Panc1 (cell line): ENCODE data around the gene CHRNA1. TPM values are rescaled to one million over a fixed set of nuclear protein-coding genes. Genes with fewer than 3 reads are reported as not detected.

Experiments used
- ATAC-seq: fragments of 200-7000 bp; cut with Tn5 transposase; 2 replicates; pipeline ENCODE4 v1.9.1; 2020; ENCODE audit warnings: mild to moderate bottlenecking, moderate library complexity
- BruUV-seq: library from RNA; stranded (reverse); fragments of 400-500 nt; replicated peaks from 2 replicates; lab custom pipeline; 2021; lab: Mats Ljungman, UMichigan
- CTCF ChIA-PET: fragments of 300-600 bp; sonication (Branson Sonifier 250); formaldehyde crosslinking; loops from one replicate; lab custom pipeline; 2022; ENCODE audit warnings: antibody characterized with exemption; lab: Charles Lee
- POLR2A ChIA-PET: fragments of 300-600 bp; sonication (Branson Sonifier 250); formaldehyde crosslinking; loops from one replicate; lab custom pipeline; 2022; ENCODE audit warnings: antibody characterized with exemption; lab: Charles Lee
- DNase-seq: peaks from one replicate; pipeline ENCODE4 v3.0.0-alpha.2; 2010; ENCODE audit warnings: low read depth, low spot score
- H3K27ac ChIP-seq: 2 replicates; pipeline ENCODE4 v1.5.1; 2011; ENCODE audit warnings: mild to moderate bottlenecking, low read length, inconsistent platforms
- H3K27me3 ChIP-seq: fragments of 200-500 bp; sonication (Bioruptor generic); 2 replicates; pipeline ENCODE4 v1.6.0; 2014; ENCODE audit warnings: low read length, inconsistent platforms; ENCODE audit not compliant: control insufficient read depth, insufficient read depth
- H3K36me3 ChIP-seq: fragments of 200-500 bp; sonication (Bioruptor generic); 2 replicates; pipeline ENCODE4 v1.5.1; 2014; ENCODE audit warnings: inconsistent platforms, mild to moderate bottlenecking, low read length, moderate library complexity; ENCODE audit not compliant: control insufficient read depth, insufficient read depth
- H3K4me1 ChIP-seq: 2 replicates; pipeline ENCODE4 v1.5.1; 2011; ENCODE audit warnings: inconsistent platforms, mild to moderate bottlenecking, low read length, moderate library complexity; ENCODE audit not compliant: control insufficient read depth, insufficient read depth
- H3K4me3 ChIP-seq, 2 experiments: 2 replicates each; pipeline ENCODE4 v1.5.1; 2011 to 2012; ENCODE audit warnings: low read depth in 2 of 2, low read length in 2 of 2, mild to moderate bottlenecking in 2 of 2, inconsistent platforms in 1 of 2, moderate library complexity in 1 of 2
- H3K9me3 ChIP-seq: fragments of 200-500 bp; sonication (Bioruptor generic); 2 replicates; pipeline ENCODE4 v1.5.1; 2014; ENCODE audit warnings: low read depth, mild to moderate bottlenecking, inconsistent platforms, low read length, moderate library complexity; ENCODE audit not compliant: control insufficient read depth, insufficient read depth
- CTCF ChIP-seq: fragments of 450-650 bp; IDR thresholded peaks from 2 replicates; pipeline ENCODE4 v1.5.1; 2017; ENCODE audit warnings: mild to moderate bottlenecking
- POLR2AphosphoS5 ChIP-seq: IDR thresholded peaks from 2 replicates; pipeline ENCODE4 v1.6.1; 2012; ENCODE audit warnings: mild to moderate bottlenecking, low read depth, low read length, moderate library complexity
- REST ChIP-seq, 2 experiments: IDR thresholded peaks; 2 replicates each; pipeline ENCODE4 v1.6.1; 2011 to 2012; ENCODE audit warnings: low read depth in 2 of 2, control low read depth in 1 of 2, low read length in 1 of 2, mild to moderate bottlenecking in 1 of 2, moderate library complexity in 1 of 2; ENCODE audit not compliant: insufficient read depth in 1 of 2
- SIN3A ChIP-seq: IDR thresholded peaks from 2 replicates; pipeline ENCODE4 v1.6.1; 2012; ENCODE audit warnings: low read depth, mild to moderate bottlenecking, low read length, moderate library complexity, borderline replicate concordance; ENCODE audit not compliant: insufficient read depth
- TCF7L2 ChIP-seq: IDR thresholded peaks from 2 replicates; pipeline ENCODE4 v1.6.1; 2011; ENCODE audit warnings: mild to moderate bottlenecking, low read depth, low read length, inconsistent platforms
- in situ Hi-C: cut with HindIII; loops from 2 replicates; pipeline ENCODE4 v1.10.0; 2016; ENCODE audit warnings: low sequenced_read_pairs, low pct_unique_long_range_greater_than_20kb
- intact Hi-C: fragments of 100-400 bp; cut with micrococcal nuclease; formaldehyde crosslinking; loops from one replicate; pipeline ENCODE4 v1.10.0; 2022; ENCODE audit not compliant: unreplicated experiment
- total RNA-seq: library from RNA; stranded (reverse); gene quantifications from one replicate; pipeline ENCODE4 v1.2.1, GENCODE V29; 2021; ENCODE audit not compliant: unreplicated experiment

Gene CHRNA1
- total RNA-seq, 1 experiment from 2014 or later, result not detected

DNA sequence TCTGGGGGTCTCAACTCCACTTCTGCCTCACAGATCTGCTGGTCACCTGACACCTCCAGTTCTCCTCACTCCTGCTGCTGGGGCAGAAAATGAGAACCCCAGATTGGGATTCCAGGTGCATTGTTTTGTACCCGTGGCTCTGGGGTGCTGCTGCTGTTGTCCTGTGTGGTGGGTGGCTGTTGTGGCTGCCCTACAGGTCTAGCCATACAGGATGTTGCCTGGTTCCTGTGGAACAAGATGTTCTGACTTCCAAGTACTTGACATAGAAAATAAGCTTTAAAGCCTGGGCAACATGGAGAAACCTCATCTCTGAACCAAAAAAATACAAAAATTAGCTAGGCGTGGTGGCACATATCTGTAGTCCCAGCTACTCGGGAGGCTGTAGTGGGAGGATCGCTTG lies 38.1 kb downstream of the CHRNA1 start:
- Histone ChIP-seq H3K36me3 (no peaks in the 10 kb centered on the region), H3K9me3 (no peaks in the 10 kb centered on the region), H3K27me3 (peaks cover 9% of the 10 kb centered on the region; the same call in 1 of the 2 replicates), H3K27ac (no peak overlapping the region), H3K4me3 (no peak overlapping the region), H3K4me1 (no peaks in the 10 kb centered on the region)
- ChIA-PET POLR2A (no interaction called here), CTCF (no interaction called here)
- BruUV-seq, result no TSS peak
- no peak for TF ChIP-seq REST (IDR thresholded peaks at IDR 0.05; ENCODE audit: insufficient read depth in 1 of 2, low read depth in 2 of 2, low read length in 1 of 2)
- no peak for TF ChIP-seq TCF7L2
- no peak for TF ChIP-seq CTCF
- no peak for TF ChIP-seq SIN3A
- TF ChIP-seq POLR2AphosphoS5, result no peak
- no peak for DNase-seq
- intact Hi-C loops, result no loop called here
- in situ Hi-C loops, result no loop called here
- no peak for ATAC-seq

- in situ Hi-C loops (no loop called here), intact Hi-C loops (no loop called here)
- DNase-seq (no peak), ATAC-seq (no peak)
- H3K27ac ChIP-seq, result no peak overlapping the region
- H3K4me3 ChIP-seq, result no peak overlapping the region
- H3K36me3 ChIP-seq, result no peaks in the 10 kb centered on the region
- POLR2A ChIA-PET, result no interaction called here
- CTCF ChIA-PET, result no interaction called here
- no peaks in the 10 kb centered on the region for H3K9me3 ChIP-seq
- no peak for TF ChIP-seq TCF7L2
- no peak for TF ChIP-seq POLR2AphosphoS5
- no peak for TF ChIP-seq REST (IDR thresholded peaks at IDR 0.05; ENCODE audit: insufficient read depth in 1 of 2, low read depth in 2 of 2, low read length in 1 of 2)
- no peak for TF ChIP-seq SIN3A
- no peak for TF ChIP-seq CTCF
- no TSS peak for BruUV-seq
- H3K4me1 ChIP-seq, result no peaks in the 10 kb centered on the region
- no peaks in the 10 kb centered on the region for H3K27me3 ChIP-seq
These were observed 41.2 kb downstream of the CHRNA1 start for GRCh38 chr2:174722942-174723592.
